GM12892 (cell line): Measurements from ENCODE around the gene TENT5A.

ENCODE experiments used
- DNase-seq: peaks from one replicate; pipeline ENCODE4 v3.0.0; 2011; ENCODE audit not compliant: insufficient read length
- FAIRE-seq: peaks from 2 replicates; lab custom pipeline; 2011; peaks lifted over from hg19 to GRCh38; lab: Jason Lieb, UNC
- POLR2A ChIP-seq: IDR thresholded peaks from 2 replicates; pipeline ENCODE4 v1.6.1; 2011; ENCODE audit warnings: low read depth, low read length, control low read depth
- POLR2AphosphoS5 ChIP-seq: IDR thresholded peaks from 2 replicates; pipeline ENCODE4 v1.6.1; 2011; ENCODE audit warnings: low read depth, low read length, control low read depth
- TAF1 ChIP-seq: IDR thresholded peaks from 2 replicates; pipeline ENCODE4 v1.6.1; 2011; ENCODE audit warnings: low read depth, mild to moderate bottlenecking, control low read depth, low read length, borderline replicate concordance

TENT5A gene

DNA sequence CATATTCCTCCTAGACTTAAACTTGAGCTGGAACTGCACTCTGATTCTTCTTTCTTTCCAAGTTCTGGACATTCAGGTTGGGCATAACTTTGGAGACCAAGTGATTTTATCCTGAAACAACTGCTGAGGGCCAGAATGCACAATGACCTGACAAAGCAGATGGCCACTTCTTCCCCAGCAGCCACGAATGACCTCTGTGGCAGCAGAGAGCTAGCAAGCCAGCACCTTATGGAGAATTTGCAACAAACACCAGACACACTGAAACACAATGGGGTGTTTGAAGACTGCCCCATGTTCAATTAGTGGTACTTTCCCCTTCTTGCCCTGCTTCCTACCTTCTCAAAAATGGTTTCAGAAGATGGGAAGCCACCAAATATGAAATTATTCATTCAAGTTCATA, 4.2 kb upstream of the TENT5A start:
- FAIRE-seq: no peak
- DNase-seq: no peak
- no peak for TF ChIP-seq POLR2AphosphoS5
- TF ChIP-seq TAF1: no peak
- TF ChIP-seq POLR2A: no peak

DNA sequence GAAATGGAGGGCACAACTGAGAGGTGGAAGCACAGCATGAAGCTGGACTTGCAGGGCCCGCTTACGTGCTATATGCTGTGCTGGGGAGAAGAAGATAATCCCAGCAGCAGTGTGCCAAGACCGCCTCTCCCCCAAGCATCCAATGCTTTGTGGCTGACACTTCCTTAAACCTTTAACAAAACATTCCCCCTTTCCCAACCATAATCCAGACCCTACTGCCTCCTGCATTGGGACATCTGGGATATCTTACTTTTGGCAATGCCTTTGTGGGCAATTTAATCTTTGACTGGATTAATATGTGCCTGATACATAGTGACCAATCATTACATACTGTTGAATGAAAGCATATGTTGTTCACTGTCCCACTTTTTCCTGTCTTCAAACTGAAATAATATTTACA, 3.1 kb upstream of the TENT5A start:
- DNase-seq (no peak), FAIRE-seq (no peak)
- TF ChIP-seq POLR2AphosphoS5 (no peak), POLR2A (no peak), TAF1 (no peak)

DNA sequence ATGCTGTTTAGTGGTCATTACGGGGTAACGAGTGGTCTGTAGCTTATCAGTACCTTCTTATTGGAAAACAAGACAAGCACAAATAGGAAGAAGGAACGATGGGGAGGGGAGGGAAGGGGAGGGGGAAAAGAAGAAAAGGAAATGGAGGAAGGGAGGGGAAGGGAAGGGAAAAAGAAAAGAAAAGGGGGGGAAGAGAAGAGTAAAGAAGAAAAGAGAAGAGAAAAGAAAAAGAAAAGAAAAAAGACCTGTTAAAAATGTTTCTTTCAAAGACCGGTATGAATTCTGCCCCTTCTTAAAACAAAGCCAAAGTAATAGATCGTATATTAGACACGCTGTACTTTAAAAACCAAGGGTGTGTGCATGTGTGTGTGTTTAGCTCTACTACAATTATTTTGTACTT, 2.4 kb upstream of the TENT5A start:
- TF ChIP-seq POLR2AphosphoS5: no peak
- TF ChIP-seq TAF1: no peak
- no peak for TF ChIP-seq POLR2A
- DNase-seq (no peak), FAIRE-seq (no peak)

DNA sequence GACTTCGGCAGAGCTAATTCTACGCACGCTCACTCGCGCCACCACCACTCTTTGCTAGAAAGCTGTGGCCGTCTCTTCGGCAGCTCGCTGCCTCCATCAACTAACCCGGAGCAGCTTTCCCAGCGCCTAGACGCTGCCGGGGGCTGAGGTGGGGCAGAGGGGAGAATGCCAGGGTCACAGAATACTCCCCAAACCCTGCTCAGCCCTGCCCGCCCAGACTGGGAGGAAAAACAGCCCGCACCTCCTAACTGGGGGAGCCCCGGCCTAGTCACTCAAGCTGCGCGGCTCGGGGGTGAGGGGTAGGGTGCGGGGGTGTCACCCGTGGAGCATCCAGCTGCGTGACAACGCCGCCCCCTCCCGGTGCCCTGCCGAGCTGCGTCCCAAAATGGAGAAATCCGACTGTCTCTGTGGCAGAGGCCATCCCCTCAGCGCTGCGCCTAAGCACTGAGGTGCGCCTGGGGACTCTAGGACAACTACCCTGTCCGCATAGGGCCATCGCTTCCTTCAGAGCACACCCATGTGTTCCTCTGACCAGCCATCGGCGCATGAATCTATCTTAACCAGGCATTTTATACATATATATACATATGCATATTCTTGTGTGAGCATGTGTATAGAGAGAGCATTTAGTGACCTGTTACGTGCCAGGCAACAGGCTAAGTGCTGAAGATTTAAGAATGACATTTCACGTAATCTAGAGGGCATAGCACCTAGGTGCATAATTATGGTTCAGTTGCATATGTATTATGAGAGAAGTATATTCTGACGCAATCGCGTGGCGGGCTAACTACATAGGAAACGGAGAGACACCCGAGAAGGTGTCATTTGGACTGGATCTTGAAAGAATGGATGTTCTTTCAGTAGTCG, 1.5 kb upstream of the TENT5A start:
- peak; percentile 20 for DNase-seq
- TF ChIP-seq TAF1 (no peak), POLR2AphosphoS5 (no peak), POLR2A (no peak; the same call in 1 of the 2 replicates)
- no peak for FAIRE-seq

DNA sequence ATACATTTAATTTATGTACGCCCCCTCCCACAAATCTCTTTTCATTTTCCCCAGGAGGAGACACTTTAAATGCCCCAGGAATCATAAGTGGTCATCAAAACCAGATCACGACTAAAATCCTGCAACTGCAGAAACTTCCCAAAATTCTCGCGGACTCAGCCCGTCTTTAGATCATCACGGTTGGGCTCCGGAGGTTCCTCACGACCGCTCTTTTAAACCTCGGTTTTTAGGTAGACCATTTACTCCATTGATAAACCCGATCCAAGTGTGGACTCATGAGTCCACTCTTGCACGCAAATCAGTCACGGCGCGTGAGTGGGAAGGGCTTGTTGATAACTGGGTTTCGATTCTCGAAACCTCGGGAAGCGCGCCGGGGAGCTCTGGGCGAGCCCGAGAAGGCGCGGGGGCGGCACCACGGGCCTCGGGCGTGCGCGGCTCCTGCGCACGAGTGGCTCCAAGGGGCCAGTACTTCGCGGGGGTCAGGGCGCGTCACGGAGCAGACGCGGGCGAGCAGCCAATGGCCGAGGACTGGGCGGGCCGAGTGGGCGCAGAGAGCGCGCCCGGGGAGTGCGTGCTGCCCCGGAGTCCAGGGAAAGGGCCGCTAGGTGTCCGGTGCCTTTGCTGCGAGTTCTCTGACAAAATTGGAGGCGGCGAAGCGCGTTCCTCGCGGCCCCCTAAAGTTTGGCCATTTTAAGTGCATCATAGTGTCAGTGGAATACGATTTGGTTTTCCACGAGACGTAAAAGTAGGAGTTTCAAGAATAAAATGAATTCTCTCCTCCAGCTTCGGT, 635 bp upstream of the TENT5A start:
- DNase-seq: peak; percentile 46
- peak; percentile 42 for FAIRE-seq
- no peak; the same call in 1 of the 2 replicates for TF ChIP-seq POLR2A
- no peak for TF ChIP-seq POLR2AphosphoS5
- TF ChIP-seq TAF1: no peak

DNA sequence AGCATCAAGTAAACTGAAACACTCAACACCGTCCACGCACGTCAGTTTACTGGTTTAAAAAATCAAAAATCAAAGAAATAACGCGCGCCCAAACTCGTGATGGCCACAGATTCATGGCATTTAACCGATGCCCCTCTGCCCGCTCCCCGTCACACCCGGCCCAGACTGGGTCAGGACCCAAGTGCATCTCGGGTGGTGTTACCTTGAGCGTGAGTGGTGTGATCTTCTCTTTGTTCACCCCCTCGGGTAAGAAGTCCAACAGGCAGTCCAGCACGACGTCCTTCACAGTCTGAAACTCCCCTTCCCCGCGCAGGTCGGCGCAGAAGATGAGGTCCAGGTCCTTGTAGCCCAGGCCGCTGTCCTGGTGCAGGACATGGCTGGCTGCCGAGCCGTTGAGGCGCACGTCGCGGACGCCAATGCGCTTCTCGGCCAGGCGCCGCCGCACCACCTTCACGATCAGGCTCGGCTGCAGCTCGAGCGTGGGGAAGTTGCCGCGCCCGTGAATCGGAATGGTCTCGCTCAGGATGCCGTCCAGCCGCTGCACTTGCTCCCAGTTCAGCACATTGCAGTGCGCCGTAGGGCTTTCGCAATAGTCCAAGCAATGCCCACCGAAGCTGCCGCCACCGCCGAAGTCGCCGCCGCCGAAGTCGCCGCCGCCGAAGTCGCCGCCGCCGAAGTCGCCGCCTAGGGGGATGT, 945 bp downstream of the TENT5A start:
- no peak for DNase-seq
- no peak for FAIRE-seq
- no peak for TF ChIP-seq POLR2A
- no peak for TF ChIP-seq TAF1
- no peak for TF ChIP-seq POLR2AphosphoS5

DNA sequence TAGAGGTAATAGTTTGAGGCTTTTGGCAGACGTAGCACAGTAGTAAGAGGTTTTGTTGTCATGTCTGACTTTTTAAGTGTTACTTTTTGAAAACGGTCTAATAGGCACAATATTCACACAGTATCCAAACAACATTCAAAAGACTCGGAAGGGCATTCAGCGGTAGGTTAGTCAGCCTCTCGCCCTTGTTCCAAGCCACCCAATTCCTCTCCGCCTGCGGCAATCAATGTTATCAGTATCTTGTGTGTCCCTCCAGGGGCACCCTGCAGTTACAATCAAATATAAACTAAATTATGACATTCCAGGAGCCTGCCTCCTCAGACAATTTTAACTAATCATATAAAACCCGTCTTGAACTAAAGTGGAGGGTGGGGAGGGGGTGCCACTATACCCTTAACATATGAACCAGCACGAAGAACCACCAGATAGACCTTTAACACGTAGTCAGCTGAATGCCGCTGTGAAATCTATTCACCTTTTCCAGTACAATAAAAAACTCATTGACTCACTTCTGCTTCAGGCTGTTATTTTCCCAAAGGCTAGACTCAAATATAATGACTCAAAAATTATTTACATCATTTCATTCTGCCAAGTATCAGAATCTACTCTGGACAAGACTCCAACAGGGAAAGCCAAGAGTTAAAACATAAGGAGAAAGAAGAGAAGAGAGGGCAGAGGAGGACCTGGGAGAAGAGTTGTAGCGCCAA, 1.6 kb downstream of the TENT5A start:
- TF ChIP-seq POLR2AphosphoS5: no peak
- no peak for TF ChIP-seq POLR2A
- no peak for TF ChIP-seq TAF1
- DNase-seq: no peak
- no peak for FAIRE-seq

DNA sequence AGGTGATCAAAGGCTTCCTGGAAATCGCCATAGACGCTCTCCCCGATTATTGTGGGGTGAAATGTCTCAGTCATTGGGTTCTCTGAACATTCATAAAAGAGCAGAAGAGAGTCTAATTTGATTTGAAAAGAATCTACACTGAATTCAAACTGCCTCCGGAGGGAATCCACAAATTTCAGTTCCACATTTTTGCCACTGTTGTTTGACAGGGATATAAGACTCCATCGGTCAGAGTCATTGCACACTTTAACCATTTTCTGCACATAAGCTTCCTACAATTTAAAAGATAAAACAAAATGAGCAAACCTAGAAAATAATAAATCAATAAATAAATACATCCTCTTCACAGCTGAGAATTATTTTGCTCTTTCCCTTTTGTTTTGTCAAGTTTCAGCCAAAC, 2.3 kb downstream of the TENT5A start:
- FAIRE-seq: no peak
- TF ChIP-seq POLR2AphosphoS5 (no peak), POLR2A (no peak), TAF1 (no peak)
- no peak for DNase-seq

DNA sequence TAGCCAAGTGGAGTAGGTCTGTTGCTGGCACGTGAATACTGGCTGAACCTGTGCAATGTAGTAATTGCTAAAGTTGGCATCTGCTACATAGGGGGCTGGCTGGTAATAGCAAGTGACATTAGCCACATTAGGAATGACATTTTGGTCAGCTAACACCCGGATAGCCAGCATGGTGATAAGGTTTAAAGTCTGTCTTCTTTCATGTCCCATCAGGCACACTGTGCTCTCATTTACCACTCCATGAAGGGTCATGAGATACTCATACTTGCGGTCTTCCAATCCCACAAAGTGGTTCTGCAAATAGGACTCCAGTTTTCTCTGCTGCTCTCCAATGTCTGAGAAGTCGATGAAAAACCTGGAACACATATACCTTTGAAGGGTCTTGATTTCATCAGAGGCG, 2.8 kb downstream of the TENT5A start:
- TF ChIP-seq POLR2AphosphoS5: no peak
- no peak for TF ChIP-seq TAF1
- no peak for TF ChIP-seq POLR2A
- DNase-seq: no peak
- no peak for FAIRE-seq

DNA sequence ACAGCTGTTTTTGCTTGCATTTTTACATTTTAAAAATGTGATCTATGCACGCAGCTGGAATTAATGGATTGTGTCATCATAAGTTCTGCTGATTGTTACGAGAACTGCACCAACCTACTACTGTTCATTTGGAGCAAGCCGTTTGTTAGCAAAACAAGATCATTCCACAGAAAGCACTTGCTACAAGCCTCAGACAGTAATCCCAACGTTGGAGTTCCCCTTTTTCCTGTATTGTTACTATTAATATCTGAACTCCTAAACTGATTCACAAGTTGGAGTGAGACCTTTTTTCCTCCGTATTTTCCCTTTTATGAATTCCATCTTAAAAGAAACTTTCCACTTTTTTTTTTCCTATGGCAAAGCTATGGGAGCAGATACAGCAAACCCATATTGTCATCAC, 3.5 kb downstream of the TENT5A start:
- FAIRE-seq (no peak), DNase-seq (no peak)
- TF ChIP-seq TAF1 (no peak), POLR2A (no peak), POLR2AphosphoS5 (no peak)

DNA sequence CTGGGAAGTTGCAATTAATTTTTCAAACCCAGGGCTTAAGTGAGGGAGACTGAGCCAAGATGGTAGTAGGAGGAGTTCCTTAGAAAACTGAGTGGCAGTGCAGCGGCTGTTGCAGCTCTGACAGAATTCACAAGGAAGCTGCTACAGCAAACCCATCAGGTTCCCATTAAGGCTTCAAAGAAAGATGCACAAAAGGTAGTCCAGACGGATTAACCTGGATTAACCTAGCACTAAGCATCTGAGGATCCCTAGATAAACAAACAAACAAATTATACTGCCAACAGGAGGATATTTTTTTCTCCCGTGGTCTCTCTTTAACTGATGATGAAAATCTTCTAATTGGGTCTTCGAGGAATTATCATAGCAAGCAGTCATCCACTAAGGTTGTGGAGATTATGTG, 5.2 kb downstream of the TENT5A start:
- DNase-seq (no peak), FAIRE-seq (no peak)
- TF ChIP-seq TAF1 (no peak), POLR2AphosphoS5 (no peak), POLR2A (no peak)

DNA sequence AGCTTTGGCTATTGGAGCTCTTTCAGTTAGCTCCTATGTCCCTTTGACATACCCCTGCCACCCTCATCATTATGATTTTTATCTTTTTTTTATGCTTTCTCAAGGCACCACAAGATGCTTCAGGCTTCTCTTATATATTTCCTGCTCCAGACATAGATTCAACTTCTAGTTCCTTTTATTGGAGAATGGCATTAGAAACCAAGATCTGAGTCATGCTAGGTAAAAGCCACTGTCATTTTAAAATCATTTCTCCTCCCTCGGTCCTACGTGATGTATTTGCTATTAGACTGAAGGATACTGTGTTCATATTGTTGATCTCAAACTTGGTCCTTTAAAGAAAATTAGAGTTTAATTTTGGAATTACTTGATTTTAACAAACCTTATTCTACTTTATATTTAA, 8.3 kb downstream of the TENT5A start:
- DNase-seq: no peak
- no peak for FAIRE-seq
- TF ChIP-seq TAF1: no peak
- TF ChIP-seq POLR2A: no peak
- TF ChIP-seq POLR2AphosphoS5: no peak
